Breast epithelium (tissue), 4 donors: Measurements from ENCODE around the gene ODAD2. TPM values are rescaled to one million over a fixed set of nuclear protein-coding genes. Genes with fewer than 3 reads are reported as not detected.

Experiments
- DNase-seq, 2 donors: peaks; one replicate each; pipeline ENCODE4 v3.0.0-alpha.2; 2019; ENCODE audit warnings: low spot score in 2 of 2
- H3K27ac ChIP-seq, 2 donors: fragments of 200-600 bp; sonication (generic) in 1 of 2; one replicate each; pipeline ENCODE4 v1.5.1; 2016 to 2019; ENCODE audit warnings: mild to moderate bottlenecking in 1 of 2
- H3K27me3 ChIP-seq, 2 donors: fragments of 200-600 bp; sonication (generic) in 1 of 2; one replicate each; pipeline versions ENCODE4 v1.5.1 to v1.6.0; 2017 to 2019; ENCODE audit warnings: control low read depth in 1 of 2, mild to moderate bottlenecking in 1 of 2
- H3K36me3 ChIP-seq: fragments of 200-600 bp; one replicate; pipeline ENCODE4 v1.5.1; 2019
- H3K4me1 ChIP-seq, 2 donors: fragments of 200-600 bp; sonication (generic); one replicate each; pipeline ENCODE4 v1.5.1; 2016 to 2019; ENCODE audit warnings: control low read depth in 1 of 2
- H3K4me3 ChIP-seq, 3 donors: fragments of 200-600 bp; sonication (generic); 1 replicate in 2 of 3; 2 replicates in 1 of 3; pipeline ENCODE4 v1.5.1; 2016 to 2019; ENCODE audit warnings: mild to moderate bottlenecking in 3 of 3, moderate library complexity in 2 of 3
- H3K9me3 ChIP-seq, 2 donors: fragments of 200-600 bp; sonication (generic) in 1 of 2; one replicate each; pipeline ENCODE4 v1.5.1; 2016 to 2019; ENCODE audit warnings: control low read depth in 1 of 2
- CTCF ChIP-seq, 3 donors: fragments of 450-650 bp; IDR thresholded peaks; one replicate each; pipeline ENCODE4 v1.5.1; 2016 to 2017; ENCODE audit warnings: antibody characterized with exemption in 3 of 3, mild to moderate bottlenecking in 3 of 3, moderate library complexity in 3 of 3
- POLR2A ChIP-seq: fragments of 450-650 bp; IDR thresholded peaks from one replicate; pipeline ENCODE4 v1.6.1; 2016; ENCODE audit warnings: antibody characterized with exemption, mild to moderate bottlenecking, moderate library complexity
- POLR2AphosphoS5 ChIP-seq, 3 donors: sonication (generic); formaldehyde crosslinking; IDR thresholded peaks; one replicate each; pipeline ENCODE4 v1.6.1; 2017; ENCODE audit warnings: antibody characterized with exemption in 3 of 3
- intact Hi-C: fragments of 100-400 bp; cut with DNase I; formaldehyde crosslinking; loops from one replicate; pipeline ENCODE4 v1.15.1; 2023; ENCODE audit warnings: low total_unique reads
- total RNA-seq, 3 donors: library from RNA; depleted of rRNA; stranded (reverse); fragments of >200 nt; gene quantifications; one replicate each; pipeline ENCODE4 v1.1.0, GENCODE V29; 2016

Gene ODAD2
- total RNA-seq, 3 donors from 2014 or later: 0.29 to 0.33 TPM; not detected in 1

DNA sequence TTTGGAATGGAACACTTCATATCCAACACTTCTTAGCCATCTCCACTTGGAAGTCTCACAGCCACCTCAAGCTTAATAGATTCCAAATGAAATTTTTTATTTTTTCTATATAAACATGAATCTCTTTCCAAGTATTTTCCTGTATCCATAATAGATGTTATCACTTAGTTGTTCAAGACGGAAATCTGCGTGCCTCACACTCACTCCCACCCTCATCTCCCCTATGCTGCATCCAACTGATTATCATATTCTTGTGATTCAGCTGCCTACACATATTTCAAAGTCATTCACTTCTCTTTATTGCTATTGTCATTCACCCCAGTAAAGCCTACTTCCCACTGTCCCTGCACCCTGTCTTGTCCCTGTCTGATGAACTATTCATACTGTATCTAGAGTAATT, 183.0 kb downstream of the ODAD2 start:
- Histone ChIP-seq H3K4me3 (no peak overlapping the region), H3K36me3 (no peaks in the 10 kb centered on the region), H3K9me3 (no peaks in the 10 kb centered on the region), H3K27me3 (no peaks in the 10 kb centered on the region), H3K27ac (no peak overlapping the region), H3K4me1 (no peaks in the 10 kb centered on the region)
- no peak for DNase-seq
- intact Hi-C loops: no loop called here
- no peak for TF ChIP-seq POLR2A
- no peak for TF ChIP-seq CTCF (IDR thresholded peaks at IDR 0.05)
- no peak for TF ChIP-seq POLR2AphosphoS5 (IDR thresholded peaks at IDR 0.05)

DNA sequence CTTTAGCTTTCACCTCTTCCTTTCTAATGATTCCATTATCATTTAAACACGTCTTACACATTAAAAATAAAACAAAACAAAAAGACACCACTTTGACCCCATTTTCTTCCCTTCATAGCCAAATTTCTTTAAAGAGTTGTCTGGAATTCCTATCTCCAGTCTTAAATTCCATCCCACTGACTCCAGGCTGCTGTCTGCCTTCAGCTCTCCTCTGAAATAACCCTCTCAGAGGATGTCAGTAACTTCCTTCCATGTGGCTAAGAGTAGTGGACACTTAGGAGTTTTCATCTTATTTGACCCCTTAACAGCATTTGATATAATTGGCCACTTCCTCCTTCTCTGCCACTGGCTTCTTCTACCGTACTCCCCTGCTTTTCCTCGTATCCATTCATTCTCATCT, 183.6 kb downstream of the ODAD2 start:
- DNase-seq: no peak
- Histone ChIP-seq H3K4me1 (no peaks in the 10 kb centered on the region), H3K4me3 (no peak overlapping the region), H3K27me3 (no peaks in the 10 kb centered on the region), H3K27ac (no peak overlapping the region), H3K36me3 (no peaks in the 10 kb centered on the region), H3K9me3 (no peaks in the 10 kb centered on the region)
- TF ChIP-seq POLR2AphosphoS5 (IDR thresholded peaks at IDR 0.05) (no peak), CTCF (IDR thresholded peaks at IDR 0.05) (no peak), POLR2A (no peak)
- intact Hi-C loops: no loop called here

DNA sequence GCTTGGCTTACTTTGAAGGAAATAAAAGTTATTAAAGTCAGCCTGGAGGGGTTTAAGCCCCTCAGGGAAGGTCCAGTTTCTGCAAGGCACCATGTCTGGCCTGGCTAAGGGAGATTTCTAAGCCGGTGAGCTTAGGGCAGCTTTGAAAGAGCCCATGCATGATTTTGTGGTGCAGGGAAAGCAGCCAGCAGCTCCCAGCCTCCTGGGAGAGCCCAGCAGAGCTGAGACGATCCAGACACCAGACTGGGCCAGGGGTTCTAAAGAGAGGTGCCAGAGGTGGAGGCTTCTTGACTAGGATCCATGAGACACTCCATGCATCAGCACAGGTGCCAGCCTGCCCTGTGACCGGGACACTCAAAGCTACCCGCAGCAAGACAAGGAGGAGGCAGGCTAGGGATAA, 193.7 kb downstream of the ODAD2 start:
- Histone ChIP-seq H3K4me1 (no peaks in the 10 kb centered on the region), H3K4me3 (no peak overlapping the region), H3K36me3 (no peaks in the 10 kb centered on the region), H3K27me3 (peaks cover 0 to 4% of the 10 kb centered on the region in 2 donors), H3K27ac (no peak overlapping the region), H3K9me3 (no peaks in the 10 kb centered on the region)
- no peak for DNase-seq
- TF ChIP-seq CTCF (IDR thresholded peaks at IDR 0.05) (no peak), POLR2A (no peak), POLR2AphosphoS5 (IDR thresholded peaks at IDR 0.05) (no peak)
- intact Hi-C loops: no loop called here

DNA sequence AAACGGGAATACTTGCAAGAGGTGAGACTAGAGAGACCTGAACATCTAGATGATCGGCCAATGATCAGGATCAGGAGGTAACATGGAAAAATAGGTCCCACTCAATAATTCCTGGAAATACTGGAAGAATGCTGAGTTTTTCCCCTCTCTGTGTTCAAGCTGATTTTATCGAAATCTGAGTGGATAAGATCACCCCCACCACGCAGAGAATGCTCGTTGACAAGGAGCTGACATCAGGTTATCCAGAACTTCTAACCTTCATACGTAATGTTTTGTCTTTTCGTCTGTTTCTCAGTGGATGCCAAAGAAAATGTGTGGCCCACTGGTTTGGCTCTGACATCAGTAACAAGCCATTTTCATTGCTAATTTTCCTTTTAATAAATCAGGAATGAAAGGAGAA, 194.7 kb downstream of the ODAD2 start:
- TF ChIP-seq POLR2AphosphoS5 (IDR thresholded peaks at IDR 0.05): no peak
- TF ChIP-seq POLR2A: no peak
- TF ChIP-seq CTCF (IDR thresholded peaks at IDR 0.05): no peak
- intact Hi-C loops: no loop called here
- H3K27me3 ChIP-seq: peaks cover 0 to 4% of the 10 kb centered on the region in 2 donors
- H3K36me3 ChIP-seq: no peaks in the 10 kb centered on the region
- H3K27ac ChIP-seq: no peak overlapping the region
- no peak overlapping the region for H3K4me3 ChIP-seq
- no peaks in the 10 kb centered on the region for H3K4me1 ChIP-seq
- DNase-seq: no peak
- H3K9me3 ChIP-seq: no peaks in the 10 kb centered on the region

- no peak overlapping the region for H3K4me3 ChIP-seq
- H3K27ac ChIP-seq: no peak overlapping the region
- intact Hi-C loops: no loop called here
- DNase-seq: no peak
- peaks cover 0 to 4% of the 10 kb centered on the region in 2 donors for H3K27me3 ChIP-seq
- no peaks in the 10 kb centered on the region for H3K36me3 ChIP-seq
- H3K4me1 ChIP-seq: no peaks in the 10 kb centered on the region
- H3K9me3 ChIP-seq: no peaks in the 10 kb centered on the region
- no peak for TF ChIP-seq POLR2A
- no peak for TF ChIP-seq POLR2AphosphoS5 (IDR thresholded peaks at IDR 0.05)
- TF ChIP-seq CTCF (IDR thresholded peaks at IDR 0.05): no peak
Measured at GRCh38 chr10:27801171-27801785, 197.6 kb downstream of the ODAD2 start.
